Activated T-cell treated with anti-CD3 and anti-CD28 coated beads, Interleukin-2, amount 50 U/mL, for 72 hours (primary cell): ENCODE measurements around the gene APOE. TPM values are rescaled to one million over a fixed set of nuclear protein-coding genes. Genes with fewer than 3 reads are reported as not detected.

Experiments used
- ATAC-seq, 2 donors: fragments of 150-1000 bp; cut with Tn5 transposase; replicated peaks in 1 of 2; 2 replicates each; pipeline ENCODE4 v1.10.0; 2021; ENCODE audit warnings: moderate library complexity in 2 of 2, mild to moderate bottlenecking in 1 of 2
- DNase-seq, 2 donors: peaks; one replicate each; pipeline ENCODE4 v3.0.0; 2021 to 2022; ENCODE audit warnings: mixed read lengths in 1 of 2
- H3K27ac Mint-ChIP-seq: one replicate; pipeline ENCODE4 v1.8.0; 2022; ENCODE audit warnings: mild to moderate bottlenecking, moderate library complexity, mixed read lengths
- H3K27me3 Mint-ChIP-seq: one replicate; pipeline ENCODE4 v1.8.0; 2022; ENCODE audit warnings: low read depth, mixed read lengths
- H3K36me3 Mint-ChIP-seq, 2 donors: one replicate each; pipeline ENCODE4 v1.8.0; 2022; ENCODE audit warnings: mixed read lengths in 2 of 2, mild to moderate bottlenecking in 1 of 2; ENCODE audit not compliant: insufficient read depth in 2 of 2
- H3K4me1 Mint-ChIP-seq: one replicate; pipeline ENCODE4 v1.8.0; 2022; ENCODE audit warnings: low read depth, mixed read lengths
- H3K4me3 Mint-ChIP-seq, 2 donors: one replicate each; pipeline ENCODE4 v1.8.0; 2022; ENCODE audit warnings: mild to moderate bottlenecking in 2 of 2, mixed read lengths in 2 of 2, moderate library complexity in 2 of 2
- H3K9me3 Mint-ChIP-seq, 2 donors: one replicate each; pipeline ENCODE4 v1.8.0; 2022; ENCODE audit warnings: mixed read lengths in 2 of 2
- total RNA-seq, 2 donors: library from RNA; stranded (reverse); gene quantifications; one replicate each; pipeline ENCODE4 v1.2.3, GENCODE V29; 2022

APOE gene
- total RNA-seq, 2 donors from 2014 or later: 2.1 TPM

- Mint-ChIP-seq H3K27me3 (no peaks in the 10 kb centered on the region), H3K4me3 (peak within 1 kb of the TSS; percentile 88 to 96), H3K27ac (peak within 1 kb of the TSS; percentile 92), H3K9me3 (no peaks in the 10 kb centered on the region), H3K36me3 (no peaks in the 10 kb centered on the region), H3K4me1 (peaks cover 52% of the 10 kb centered on the region)
- ATAC-seq: peak; percentile 97
- peak; percentile 95 to 98 for DNase-seq
Observed at GRCh38 chr19:44954649-44955504, 49.3 kb downstream of the APOE start, which contains the start of gene CLPTM1. Gene CLPTM1, plus strand, starts transcription at chr19:44955380. Its CDS starts 16 bp downstream, at chr19:44955396.

- Mint-ChIP-seq H3K9me3 (no peaks in the 10 kb centered on the region), H3K27me3 (no peaks in the 10 kb centered on the region), H3K36me3 (no peaks in the 10 kb centered on the region), H3K4me3 (peak overlapping the region; percentile 88 to 96), H3K4me1 (peaks cover 58% of the 10 kb centered on the region), H3K27ac (peak overlapping the region; percentile 92)
- DNase-seq (no peak), ATAC-seq (peak in 1 of 2 donors; percentile 34)
Observed at GRCh38 chr19:44955505-44956439, 50.2 kb downstream of the APOE start.

- Mint-ChIP-seq H3K4me1 (peaks cover 58% of the 10 kb centered on the region), H3K9me3 (no peaks in the 10 kb centered on the region), H3K27me3 (no peaks in the 10 kb centered on the region), H3K4me3 (peak overlapping the region; percentile 88 to 96), H3K27ac (peak overlapping the region; percentile 92), H3K36me3 (peaks cover 0 to 3% of the 10 kb centered on the region in 2 donors)
- no peak for DNase-seq
- ATAC-seq: no peak
Observed at GRCh38 chr19:44957526-44957925, 51.9 kb downstream of the APOE start.

DNA sequence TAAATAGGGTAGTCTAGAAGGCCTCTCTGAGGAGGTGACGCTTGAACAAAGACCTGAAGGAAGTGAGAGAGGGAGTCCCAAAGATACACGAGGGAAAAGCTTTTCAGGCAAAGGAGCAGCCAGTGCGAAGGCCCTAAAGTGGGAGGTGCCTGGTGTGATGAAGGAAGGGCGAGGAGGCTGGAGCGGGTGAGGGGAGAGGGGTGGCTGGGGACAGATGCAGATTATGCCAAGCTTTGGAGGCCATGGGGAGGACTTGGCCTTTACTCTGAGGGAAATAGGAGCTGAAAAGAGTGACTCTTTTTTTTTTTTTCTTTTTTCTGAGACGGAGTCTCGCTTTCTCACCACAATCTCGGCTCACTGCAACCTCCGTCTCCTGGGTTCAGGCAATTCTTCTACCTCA lies 52.5 kb downstream of the APOE start:
- Mint-ChIP-seq H3K27ac (no peak overlapping the region), H3K4me3 (no peak overlapping the region)

More for the DNA sequence above, 52.5 kb downstream of the APOE start:
- DNase-seq (no peak), ATAC-seq (no peak)
- Mint-ChIP-seq H3K4me1 (peaks cover 58% of the 10 kb centered on the region), H3K36me3 (peaks cover 0 to 4% of the 10 kb centered on the region in 2 donors), H3K9me3 (no peaks in the 10 kb centered on the region), H3K27me3 (no peaks in the 10 kb centered on the region)

Other genes with a start within 250 kb of the APOE start
- gene CEACAM19, start 234.3 kb upstream of the APOE start, total RNA-seq: 1 to 10 TPM; 3.0 to 4.3 TPM
- not detected for gene CEACAM16, start 206.6 kb upstream of the APOE start, total RNA-seq
- 100 to 1,000 TPM; 192 to 208 TPM for gene BCL3, start 157.1 kb upstream of the APOE start, total RNA-seq
- gene CBLC, start 127.9 kb upstream of the APOE start, total RNA-seq: not detected
- gene BCAM, start 96.7 kb upstream of the APOE start, total RNA-seq: under 1 TPM in 1 of 2 donors, not detected in 1; 0.21 TPM
- gene NECTIN2, start 59.5 kb upstream of the APOE start, total RNA-seq: 1 to 10 TPM; 2.8 to 3.3 TPM
- 10 to 100 TPM; 53.0 to 65.1 TPM for gene TOMM40, start 14.5 kb upstream of the APOE start, total RNA-seq
- gene APOC1, start 8.8 kb downstream of the APOE start, total RNA-seq: not detected
- not detected for gene APOC4, start 36.4 kb downstream of the APOE start, total RNA-seq
- gene APOC2, start 40.3 kb downstream of the APOE start, total RNA-seq: not detected
- gene CLPTM1, start 49.6 kb downstream of the APOE start, total RNA-seq: 10 to 100 TPM; 44.7 to 50.0 TPM
- gene RELB, start 95.7 kb downstream of the APOE start, total RNA-seq: 100 to 1,000 TPM; 142 to 145 TPM
- gene CLASRP, start 133.2 kb downstream of the APOE start, total RNA-seq: 100 to 1,000 TPM; 110 to 138 TPM
- 1 to 10 TPM; 5.1 to 5.2 TPM for gene ZNF296, start 170.7 kb downstream of the APOE start, total RNA-seq
- 10 to 100 TPM; 26.4 to 28.1 TPM for gene GEMIN7, start 173.5 kb downstream of the APOE start, total RNA-seq
- gene PPP1R37, start 187.4 kb downstream of the APOE start, total RNA-seq: 10 to 100 TPM; 11.8 to 17.3 TPM